HK-2 (cell line): ENCODE results near the gene CHN1.

Experiments used
- DNase-seq: peaks from one replicate; pipeline ENCODE4 v3.0.0-alpha.2; 2018; ENCODE audit not compliant: unreplicated experiment

Gene CHN1

DNA sequence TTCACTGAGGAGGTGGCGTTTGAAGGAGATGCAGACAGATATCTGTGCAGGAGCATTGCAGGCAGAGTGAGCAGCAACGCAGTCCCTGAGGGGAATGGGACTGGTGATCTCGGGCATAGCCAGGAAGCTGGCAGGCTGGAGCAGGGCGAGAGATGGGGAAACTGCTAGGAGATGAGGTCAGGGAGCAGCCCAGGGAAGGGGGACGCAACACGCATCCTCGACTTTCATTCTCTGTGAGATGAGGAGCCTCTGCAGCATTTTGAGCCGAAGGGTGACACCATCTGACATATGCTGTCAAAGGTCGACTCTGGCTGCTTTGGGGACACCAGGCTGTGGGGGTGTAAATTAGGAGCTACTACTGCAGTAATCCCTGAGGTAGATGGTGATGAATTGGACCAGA is 236.6 kb downstream of the CHN1 start:
- DNase-seq: no peak

DNA sequence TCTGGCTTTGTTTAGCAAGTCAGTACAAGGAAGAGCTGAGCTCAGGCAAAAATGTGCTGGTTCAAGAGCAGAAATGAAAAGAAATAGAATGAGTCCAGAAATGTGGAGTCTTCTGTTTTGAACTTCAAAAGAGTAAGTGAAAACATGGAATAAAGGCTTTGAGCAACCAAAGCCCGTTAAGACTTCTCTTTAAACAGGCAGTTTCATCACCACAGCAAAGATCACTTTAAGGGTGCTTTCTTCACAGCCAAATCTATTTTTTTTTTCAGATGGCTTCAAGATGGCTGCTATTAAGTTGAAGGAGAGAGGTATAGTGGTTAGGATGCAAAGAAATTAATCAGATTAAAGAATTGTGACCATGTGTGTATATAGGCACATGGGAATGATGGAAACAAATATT is 238.9 kb downstream of the CHN1 start:
- no peak for DNase-seq

DNA sequence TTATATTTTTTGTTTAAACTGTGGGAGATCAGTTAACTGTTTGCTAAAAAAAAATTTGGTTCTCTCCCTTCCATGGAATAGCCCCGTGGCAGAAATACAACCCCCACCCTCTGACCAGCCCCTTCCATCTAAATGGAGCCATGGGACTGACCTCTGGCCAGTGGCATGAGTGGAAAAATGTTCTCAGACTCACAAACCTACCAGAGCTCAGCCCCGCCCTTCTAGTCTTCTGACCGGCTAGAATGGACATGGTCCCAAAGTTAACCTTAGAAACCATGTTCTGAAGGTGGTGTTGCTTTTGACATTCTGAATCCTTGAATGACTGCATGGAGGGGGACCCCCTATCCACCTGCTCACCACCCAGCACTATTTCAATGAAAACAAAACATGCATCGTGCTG is 239.6 kb downstream of the CHN1 start:
- no peak for DNase-seq

DNA sequence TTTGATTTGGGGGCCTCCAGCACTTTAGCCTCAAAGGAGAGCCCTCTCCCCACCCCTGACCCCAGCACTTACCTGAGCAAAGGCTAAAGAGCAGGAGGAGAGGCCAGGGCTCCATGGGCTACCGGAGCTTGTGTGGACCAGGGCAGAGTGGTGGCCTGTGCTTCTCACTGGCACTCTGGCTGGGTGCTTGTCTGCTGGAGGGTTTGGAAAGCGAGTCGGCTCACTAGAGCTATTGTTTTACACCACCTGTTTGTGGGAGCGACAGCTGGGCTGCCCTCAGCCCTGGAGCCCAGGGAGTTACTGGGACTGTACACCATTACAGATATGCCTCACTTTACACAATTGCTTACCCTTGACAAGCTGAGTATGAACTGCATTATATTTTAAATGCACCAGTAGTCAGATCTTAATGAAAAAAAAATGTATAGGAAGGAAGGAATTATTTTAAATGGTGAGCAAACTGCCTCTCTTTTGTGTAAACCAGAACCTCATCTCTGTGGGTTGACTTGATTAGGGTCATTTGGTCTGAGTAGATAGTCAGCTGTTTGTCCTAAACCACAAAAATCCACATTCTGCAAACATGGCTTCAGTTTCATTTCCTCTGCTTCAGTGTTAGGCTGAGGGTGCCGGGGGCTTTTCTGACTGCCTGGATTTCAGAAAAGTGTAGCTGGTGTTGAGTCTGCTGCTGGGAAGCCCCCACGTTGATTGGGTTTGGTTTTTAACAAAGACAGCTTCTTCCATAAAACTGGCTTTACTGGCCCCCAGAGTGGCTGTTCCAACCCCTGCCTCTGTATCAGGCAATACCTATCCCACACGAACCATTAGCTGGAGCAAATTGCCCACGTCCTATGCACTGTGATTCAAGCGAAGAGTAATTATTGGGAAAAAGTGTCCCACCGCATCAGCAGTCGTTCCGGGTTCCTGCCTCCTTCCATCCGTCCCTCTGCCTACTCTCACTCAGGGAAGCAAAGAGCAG is 240.6 kb downstream of the CHN1 start, which contains the start of gene CHRNA1:
Gene CHRNA1, minus strand, starts transcription at position 193 of the 976 bp plus-strand sequence. Its CDS starts 78 bp downstream, at position 115.
- no peak for DNase-seq

DNA sequence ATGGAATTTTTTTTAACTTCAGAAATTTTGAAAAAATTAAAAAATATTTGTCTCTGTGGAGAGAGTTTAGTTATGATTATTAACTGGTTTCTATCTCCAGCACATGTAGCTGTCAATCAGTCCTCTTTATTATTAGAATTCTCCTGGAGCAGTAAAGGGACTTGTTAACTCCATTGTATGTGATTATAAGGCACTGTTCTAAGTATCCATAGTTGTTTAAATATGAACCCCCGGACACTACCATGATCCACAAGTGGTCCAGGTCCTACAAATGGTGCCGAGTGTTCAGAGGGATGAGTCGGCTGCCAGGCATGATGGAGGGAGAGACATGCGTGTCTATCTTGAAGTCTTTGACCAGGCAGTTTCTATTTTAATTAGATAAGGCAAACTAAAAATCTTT is 241.4 kb downstream of the CHN1 start:
- no peak for DNase-seq

DNA sequence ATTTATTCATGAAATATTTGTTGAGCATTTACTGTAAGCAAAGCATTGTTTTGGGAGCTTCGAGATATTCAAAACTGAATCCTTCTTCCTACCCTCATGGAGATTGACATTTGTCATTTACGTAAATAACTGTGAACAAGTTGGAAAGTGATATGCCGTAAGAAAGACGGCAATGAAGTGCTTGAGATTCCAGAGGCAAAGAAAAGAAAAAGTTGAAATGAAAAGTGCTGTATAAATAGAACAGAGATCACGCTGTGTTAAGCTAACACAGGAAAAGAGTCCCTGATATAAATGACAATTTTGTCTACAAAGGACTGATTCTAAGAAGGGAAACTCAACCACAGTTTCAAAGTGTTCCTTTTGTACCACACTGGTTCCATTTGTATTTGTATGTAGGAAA is 242.7 kb downstream of the CHN1 start:
- no peak for DNase-seq

- no peak for DNase-seq
Measured at GRCh38 chr2:174761837-174762236, 243.3 kb downstream of the CHN1 start.

DNA sequence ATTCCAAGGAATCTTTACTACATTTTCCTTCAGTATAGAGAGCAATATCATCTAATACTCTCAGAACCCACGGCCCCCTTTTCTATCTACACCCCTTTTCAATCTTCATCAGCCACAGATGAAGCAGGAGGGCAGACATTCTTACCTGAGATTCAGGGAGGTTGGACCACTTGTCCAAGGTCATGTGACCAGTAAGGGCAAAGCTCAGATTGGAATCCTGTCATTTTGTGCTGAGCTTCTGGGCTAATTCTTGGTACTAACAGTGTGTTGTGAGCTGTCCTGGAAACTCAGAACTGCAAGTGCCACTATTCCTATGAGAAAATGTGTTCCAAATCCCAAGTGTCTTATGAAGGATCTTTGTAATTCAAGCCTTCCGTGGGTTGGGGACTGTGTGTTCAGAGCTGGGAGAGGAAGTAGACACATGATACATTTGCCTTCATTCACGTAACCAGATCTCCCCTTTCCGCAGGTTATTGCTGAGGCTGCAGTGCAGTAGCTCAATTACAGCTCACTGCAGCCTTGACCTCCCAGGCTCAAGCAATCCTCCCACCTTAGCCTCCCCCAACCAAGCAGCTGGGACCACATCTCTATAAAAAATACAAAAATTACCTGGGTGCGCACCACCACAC is 244.2 kb downstream of the CHN1 start:
- no peak for DNase-seq

- no peak for DNase-seq
Measured at GRCh38 chr2:174759381-174760065, 245.7 kb downstream of the CHN1 start.

DNA sequence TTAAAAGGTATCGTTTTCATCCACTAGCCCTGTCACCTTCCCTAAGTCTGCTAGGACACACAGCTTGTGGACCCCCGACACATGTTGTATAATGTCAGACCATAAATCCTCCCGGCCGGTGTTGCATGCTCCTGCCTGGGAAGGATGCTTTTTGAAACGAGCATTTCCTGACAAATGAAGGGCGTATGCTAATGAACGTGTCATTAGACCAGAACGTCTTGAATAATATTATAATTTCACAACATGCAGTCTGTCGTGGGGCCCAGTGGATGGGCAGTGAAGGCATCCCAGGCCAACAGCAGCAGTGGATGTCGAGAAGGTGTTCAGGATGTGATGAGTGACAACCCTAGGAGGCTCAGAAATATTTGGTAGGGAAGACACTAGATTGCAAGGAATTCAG is 248.4 kb downstream of the CHN1 start:
- DNase-seq: no peak

DNA sequence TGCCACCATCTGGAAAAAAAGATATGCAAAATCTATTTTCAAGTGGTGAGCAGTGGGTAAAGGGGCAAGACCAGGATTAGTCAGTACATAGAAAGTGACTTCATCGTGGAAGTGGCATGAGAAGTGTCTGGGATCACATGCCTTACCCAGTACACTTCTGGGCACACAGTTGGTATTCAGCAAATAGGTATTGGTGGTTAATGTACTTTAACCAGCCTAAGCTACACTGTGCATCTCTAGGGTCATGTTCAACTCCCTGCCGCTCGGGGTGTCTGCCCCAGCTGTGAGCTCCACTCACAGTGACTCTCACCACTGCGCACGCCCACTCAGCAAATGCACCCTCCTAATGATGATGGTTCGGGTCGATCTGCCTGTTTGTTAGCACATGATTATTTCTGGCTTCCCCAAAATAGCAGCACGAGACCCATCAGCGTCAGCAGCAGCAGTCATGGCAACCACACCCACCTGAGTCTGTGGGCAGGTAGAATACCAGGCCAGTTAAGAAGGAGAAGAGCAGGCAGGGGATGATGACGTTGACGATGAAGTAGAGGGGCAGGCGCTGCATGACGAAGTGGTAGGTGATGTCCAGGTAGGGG is 252.0 kb downstream of the CHN1 start:
- no peak for DNase-seq

- DNase-seq: no peak
Measured at GRCh38 chr2:174752403-174753037, 252.7 kb downstream of the CHN1 start.

DNA sequence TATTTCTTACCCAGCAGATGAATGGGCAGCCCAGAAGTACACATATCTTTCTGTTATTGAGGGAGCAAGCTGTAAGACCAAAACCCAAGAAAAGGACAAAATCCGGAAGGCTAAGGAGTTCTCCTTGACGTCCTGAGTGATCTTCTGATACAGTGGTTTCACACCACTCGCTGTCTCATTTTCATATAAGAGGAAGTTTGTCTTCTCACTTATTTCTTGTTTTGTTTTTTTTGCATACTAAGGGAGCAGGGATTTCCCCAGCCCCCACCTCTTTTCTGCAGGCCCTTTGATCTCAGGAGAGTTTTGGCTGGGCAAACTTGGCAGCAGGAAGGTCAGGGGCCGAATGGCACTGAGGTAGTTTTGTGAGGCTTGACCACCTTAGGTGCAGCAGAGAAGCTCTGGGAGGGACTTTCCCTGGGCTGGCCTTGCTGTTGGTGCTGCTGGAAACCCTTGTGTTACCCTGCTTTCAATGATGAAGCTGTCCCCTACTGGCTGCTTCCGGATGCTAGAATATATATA is 254.2 kb downstream of the CHN1 start:
- DNase-seq: no peak

DNA sequence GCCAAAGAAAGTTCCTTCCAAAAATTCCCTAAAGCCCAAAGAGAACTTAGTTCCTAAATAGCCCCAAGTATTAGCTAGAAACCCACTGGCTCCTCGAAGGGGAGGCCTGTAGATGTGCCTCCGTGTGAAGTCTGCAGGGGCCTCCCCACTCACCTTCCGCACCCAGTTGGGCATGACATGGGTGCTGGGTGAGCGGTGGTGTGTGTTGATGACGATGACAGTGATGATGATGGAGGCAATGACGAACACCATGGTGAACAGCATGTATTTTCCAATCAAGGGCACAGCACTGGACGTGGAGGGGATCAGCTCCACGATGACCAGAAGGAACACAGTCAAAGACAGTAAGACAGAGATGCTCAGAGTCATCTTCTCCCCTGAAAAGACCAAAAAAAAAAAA is 255.4 kb downstream of the CHN1 start:
- DNase-seq: no peak

DNA sequence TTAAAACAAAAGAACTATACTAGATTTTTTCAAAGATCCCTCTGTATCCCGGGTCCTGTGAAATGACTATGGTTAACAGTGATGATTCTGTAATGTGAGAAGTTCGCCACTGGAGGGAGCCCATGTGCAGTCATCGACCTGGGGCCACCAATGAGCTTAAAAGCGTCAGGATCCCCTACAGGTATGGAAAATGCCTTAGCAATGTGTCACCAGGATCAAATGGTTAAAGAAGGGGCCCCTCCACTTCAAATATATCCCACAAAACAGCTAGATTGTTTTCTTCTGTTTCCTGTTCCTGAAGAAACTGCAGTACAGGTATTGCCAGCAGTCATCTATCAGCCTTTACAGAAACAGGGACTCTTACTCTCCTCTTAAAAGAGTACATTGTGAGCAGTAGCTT is 256.2 kb downstream of the CHN1 start:
- peak; percentile 67 for DNase-seq
